Measurements from ENCODE around the gene ATP6V0C. TPM values are rescaled to one million over a fixed set of nuclear protein-coding genes. Genes with fewer than 3 reads are reported as not detected.

The ATP6V0C gene
- total RNA-seq, 1 experiment from 2014 or later, result 176 TPM

DNA sequence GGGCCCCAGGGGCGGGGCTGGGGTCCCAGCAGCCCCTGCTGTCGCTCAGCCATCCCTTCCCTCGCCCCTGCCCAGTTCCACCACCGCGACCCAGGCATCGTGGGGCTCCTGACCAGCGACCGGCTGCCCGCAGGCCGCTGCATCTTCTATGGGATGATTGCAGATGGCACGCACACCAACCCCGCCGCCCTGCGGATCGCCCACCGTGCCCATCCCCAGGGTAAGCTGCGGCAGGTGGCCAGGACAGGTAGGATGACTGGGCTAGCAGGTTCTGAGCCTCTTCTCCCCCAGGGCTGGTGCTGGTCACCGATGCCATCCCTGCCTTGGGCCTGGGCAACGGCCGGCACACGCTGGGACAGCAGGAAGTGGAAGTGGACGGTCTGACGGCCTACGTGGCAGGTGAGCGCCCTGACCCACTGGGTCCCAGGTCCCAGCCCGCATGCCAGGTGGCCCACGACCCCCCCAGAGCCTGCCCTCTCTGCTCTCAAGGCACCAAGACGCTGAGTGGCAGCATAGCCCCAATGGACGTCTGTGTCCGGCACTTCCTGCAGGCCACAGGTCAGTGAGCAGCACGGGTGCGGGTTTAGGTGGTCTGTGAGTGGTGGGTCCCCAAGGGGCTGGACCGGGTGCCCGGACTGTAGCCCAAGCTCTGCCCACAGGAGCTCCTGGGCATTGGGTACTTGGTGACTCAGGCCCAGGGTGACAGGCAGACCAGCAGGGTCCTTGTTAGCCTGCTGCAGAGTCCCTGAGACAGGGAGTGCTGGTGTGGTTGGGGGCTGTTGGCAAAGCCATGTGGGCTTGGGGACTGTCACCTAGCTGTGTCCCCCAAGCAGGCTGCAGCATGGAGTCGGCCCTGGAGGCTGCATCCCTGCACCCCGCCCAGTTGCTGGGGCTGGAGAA lies 14.7 kb downstream of the ATP6V0C start:
- Histone ChIP-seq H3K56ac (ENCODE audit: insufficient read length, low read depth, low read length) (no peak overlapping the region), H3T11ph (ENCODE audit: low read length) (no peak overlapping the region), H3K14ac (ENCODE audit: insufficient read depth, low read length) (no peak overlapping the region), H3K79me1 (ENCODE audit: insufficient read depth, low read depth, low read length, poor library complexity, severe bottlenecking) (no peaks in the 10 kb centered on the region), H2BK120ac (ENCODE audit: low read depth, low read length, poor library complexity, severe bottlenecking) (no peak overlapping the region), H4K8ac (replicated peaks; ENCODE audit: insufficient read length, low read depth, low read length) (no peak overlapping the region), H2BK12ac (ENCODE audit: insufficient read length, low read depth, low read length) (no peak overlapping the region), H3K18ac (ENCODE audit: insufficient read length, low read depth, low read length) (no peak overlapping the region), H3K4me2 (ENCODE audit: insufficient read depth, insufficient read length, low read length) (no peak overlapping the region), H3K23ac (ENCODE audit: insufficient read length, low read depth, low read length) (no peak overlapping the region), H4K20me1 (ENCODE audit: control insufficient read depth, insufficient read depth, insufficient read length) (no peaks in the 10 kb centered on the region), H3K27ac (ENCODE audit: insufficient read length, low read depth, low read length) (no peak overlapping the region), H3K23me2 (ENCODE audit: insufficient read length, low read depth, low read length, poor library complexity, severe bottlenecking) (peaks cover 10% of the 10 kb centered on the region), H2BK20ac (ENCODE audit: low read depth, low read length, poor library complexity, severe bottlenecking) (no peak overlapping the region), H3K27me3 (ENCODE audit: insufficient read depth, low read length) (no peaks in the 10 kb centered on the region), H3K9me3 (ENCODE audit: control insufficient read depth, low read depth, low read length) (no peaks in the 10 kb centered on the region), H4K5ac (ENCODE audit: insufficient read length, low read depth, low read length) (no peak overlapping the region), H3K79me2 (ENCODE audit: insufficient read depth, low read length) (no peaks in the 10 kb centered on the region), H2AK5ac (ENCODE audit: insufficient read length, low read length) (no peak overlapping the region), H3K9ac (ENCODE audit: extremely low read depth, insufficient read length, low read length) (no peak overlapping the region), H4K91ac (ENCODE audit: insufficient read length, low read depth, low read length) (no peak overlapping the region), H2BK15ac (ENCODE audit: low read depth, low read length) (no peak overlapping the region), H2AFZ (ENCODE audit: low read length) (no peak overlapping the region), H2BK5ac (ENCODE audit: insufficient read length, low read length) (no peak overlapping the region), H3K4ac (ENCODE audit: low read depth, low read length) (no peak overlapping the region), H3K4me1 (ENCODE audit: insufficient read depth, low read length) (no peaks in the 10 kb centered on the region)
- Mint-ChIP-seq H3K36me3 (ENCODE audit: insufficient read depth in 1 of 3, low read depth in 3 of 3) (peaks cover 5 to 41% (median 20%) of the 10 kb centered on the region in 3 experiments; a peak in 6 of 7 replicates), H3K4me1 (peaks cover 4 to 15% of the 10 kb centered on the region in 2 experiments), H3K9me3 (0 out of 5 replicates have a peak, but pooled peaks cover 0 to 2% of the 10 kb centered on the region in 2 experiments), H3K27me3 (ENCODE audit: low read depth) (no peaks in the 10 kb centered on the region), H3K27ac (no peak overlapping the region), H3K4me3 (no peak overlapping the region)
- DNase-seq, result no peak
- WGBS (ENCODE audit: extremely low coverage, insufficient read length, low lambda C conversion rate), result no CpG with 5 or more reads among the region's 36 CpGs
- TF ChIP-seq, protein P1, sequence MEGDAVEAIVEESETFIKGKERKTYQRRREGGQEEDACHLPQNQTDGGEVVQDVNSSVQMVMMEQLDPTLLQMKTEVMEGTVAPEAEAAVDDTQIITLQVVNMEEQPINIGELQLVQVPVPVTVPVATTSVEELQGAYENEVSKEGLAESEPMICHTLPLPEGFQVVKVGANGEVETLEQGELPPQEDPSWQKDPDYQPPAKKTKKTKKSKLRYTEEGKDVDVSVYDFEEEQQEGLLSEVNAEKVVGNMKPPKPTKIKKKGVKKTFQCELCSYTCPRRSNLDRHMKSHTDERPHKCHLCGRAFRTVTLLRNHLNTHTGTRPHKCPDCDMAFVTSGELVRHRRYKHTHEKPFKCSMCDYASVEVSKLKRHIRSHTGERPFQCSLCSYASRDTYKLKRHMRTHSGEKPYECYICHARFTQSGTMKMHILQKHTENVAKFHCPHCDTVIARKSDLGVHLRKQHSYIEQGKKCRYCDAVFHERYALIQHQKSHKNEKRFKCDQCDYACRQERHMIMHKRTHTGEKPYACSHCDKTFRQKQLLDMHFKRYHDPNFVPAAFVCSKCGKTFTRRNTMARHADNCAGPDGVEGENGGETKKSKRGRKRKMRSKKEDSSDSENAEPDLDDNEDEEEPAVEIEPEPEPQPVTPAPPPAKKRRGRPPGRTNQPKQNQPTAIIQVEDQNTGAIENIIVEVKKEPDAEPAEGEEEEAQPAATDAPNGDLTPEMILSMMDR (conservative IDR thresholded peaks at IDR 0.05), result no peak
